Lower leg skin (tissue), 4 donors: Measurements from ENCODE around the gene SERPINA3. TPM values are rescaled to one million over a fixed set of nuclear protein-coding genes. Genes with fewer than 3 reads are reported as not detected.

ENCODE experiments used
- DNase-seq, 2 donors: peaks; one replicate each; pipeline ENCODE4 v3.0.0-alpha.2; 2019; ENCODE audit warnings: low spot score in 2 of 2
- H3K4me3 ChIP-seq: fragments of 200-600 bp; sonication (generic); 2 replicates; pipeline ENCODE4 v1.5.1; 2017; ENCODE audit warnings: mild to moderate bottlenecking, low read depth; ENCODE audit not compliant: poor library complexity, severe bottlenecking
- CTCF ChIP-seq, 3 donors: fragments of 450-650 bp; IDR thresholded peaks; one replicate each; pipeline ENCODE4 v1.5.1; 2016; ENCODE audit warnings: antibody characterized with exemption in 3 of 3, mild to moderate bottlenecking in 3 of 3, moderate library complexity in 2 of 3
- POLR2A ChIP-seq, 2 donors: fragments of 450-650 bp; IDR thresholded peaks; one replicate each; pipeline ENCODE4 v1.6.1; 2016 to 2017; ENCODE audit warnings: antibody characterized with exemption in 2 of 2, mild to moderate bottlenecking in 1 of 2, moderate library complexity in 1 of 2
- WGBS, 2 donors: methylation state at CpG; one replicate each; pipeline ENCODE4 v1.1.5; 2018; 5-methylcytosine and 5-hydroxymethylcytosine counted together
- intact Hi-C: fragments of 100-400 bp; cut with DNase I; formaldehyde crosslinking; loops from one replicate; pipeline ENCODE4 v1.15.0; 2023; ENCODE audit warnings: low total_unique reads
- total RNA-seq, 4 donors: library from RNA; depleted of rRNA; stranded (reverse); fragments of >200 nt; gene quantifications; one replicate each; pipeline ENCODE4 v1.1.0, GENCODE V29; 2016

SERPINA3 gene
- total RNA-seq, 4 donors from 2014 or later: 9.9 to 95.8 (median 25.7) TPM

- H3K4me3 ChIP-seq: no peak overlapping the region
- 87 to 88% methylated on average over 4 of the region's 4 CpGs for WGBS, 2 donors
- peak in 1 of 2 donors; percentile 72 for DNase-seq
- no peak for TF ChIP-seq POLR2A (IDR thresholded peaks at IDR 0.05)
- TF ChIP-seq CTCF (IDR thresholded peaks at IDR 0.05): no peak
- intact Hi-C loops: no loop called here
Measured at GRCh38 chr14:94586635-94587034, 25.6 kb upstream of the SERPINA3 start.

GRCh38 chr14:94588311-94588710 lies 23.9 kb upstream of the SERPINA3 start:
- H3K4me3 ChIP-seq: no peak overlapping the region
- no peak for DNase-seq
- TF ChIP-seq POLR2A (IDR thresholded peaks at IDR 0.05) (no peak), CTCF (IDR thresholded peaks at IDR 0.05) (no peak)
- WGBS, 2 donors: 88 to 89% methylated on average over 4 of the region's 4 CpGs
- intact Hi-C loops: no loop called here

- intact Hi-C loops: no loop called here
- DNase-seq: no peak
- H3K4me3 ChIP-seq: no peak overlapping the region
- no peak for TF ChIP-seq CTCF (IDR thresholded peaks at IDR 0.05)
- no peak for TF ChIP-seq POLR2A (IDR thresholded peaks at IDR 0.05)
Measured at GRCh38 chr14:94591073-94591472, 21.1 kb upstream of the SERPINA3 start.

- TF ChIP-seq CTCF (IDR thresholded peaks at IDR 0.05): no peak
- TF ChIP-seq POLR2A (IDR thresholded peaks at IDR 0.05): no peak
- DNase-seq: no peak
- intact Hi-C loops: no loop called here
- WGBS, 2 donors: 97 to 99% methylated on average over 8 of the region's 8 CpGs
- H3K4me3 ChIP-seq: no peak overlapping the region
Measured at GRCh38 chr14:94591871-94592270, 20.3 kb upstream of the SERPINA3 start.

GRCh38 chr14:94592457-94592856 lies 19.7 kb upstream of the SERPINA3 start:
- intact Hi-C loops: no loop called here
- TF ChIP-seq POLR2A (IDR thresholded peaks at IDR 0.05) (no peak), CTCF (IDR thresholded peaks at IDR 0.05) (no peak)
- H3K4me3 ChIP-seq: no peak overlapping the region
- DNase-seq: no peak

GRCh38 chr14:94593376-94593748 lies 18.8 kb upstream of the SERPINA3 start:
- no peak for DNase-seq
- no peak for TF ChIP-seq CTCF (IDR thresholded peaks at IDR 0.05)
- TF ChIP-seq POLR2A (IDR thresholded peaks at IDR 0.05): no peak
- intact Hi-C loops: no loop called here
- no peak overlapping the region for H3K4me3 ChIP-seq
- 71 to 80% methylated on average over 3 of the region's 3 CpGs for WGBS, 2 donors
